OCI-M2 (cell line): Measurements from ENCODE around the gene PAFAH1B2.
"Not testable (repeated sequence)": the region's sequence is repeated elsewhere in the genome, so short reads cannot be mapped to it uniquely, and the experiment has no call there.

Experiments
- DNase-seq: peaks from one replicate; lab custom pipeline; 2025; ENCODE audit not compliant: unreplicated experiment; lab: John Stamatoyannopoulos, UW

PAFAH1B2 gene, protein sequence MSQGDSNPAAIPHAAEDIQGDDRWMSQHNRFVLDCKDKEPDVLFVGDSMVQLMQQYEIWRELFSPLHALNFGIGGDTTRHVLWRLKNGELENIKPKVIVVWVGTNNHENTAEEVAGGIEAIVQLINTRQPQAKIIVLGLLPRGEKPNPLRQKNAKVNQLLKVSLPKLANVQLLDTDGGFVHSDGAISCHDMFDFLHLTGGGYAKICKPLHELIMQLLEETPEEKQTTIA

DNA sequence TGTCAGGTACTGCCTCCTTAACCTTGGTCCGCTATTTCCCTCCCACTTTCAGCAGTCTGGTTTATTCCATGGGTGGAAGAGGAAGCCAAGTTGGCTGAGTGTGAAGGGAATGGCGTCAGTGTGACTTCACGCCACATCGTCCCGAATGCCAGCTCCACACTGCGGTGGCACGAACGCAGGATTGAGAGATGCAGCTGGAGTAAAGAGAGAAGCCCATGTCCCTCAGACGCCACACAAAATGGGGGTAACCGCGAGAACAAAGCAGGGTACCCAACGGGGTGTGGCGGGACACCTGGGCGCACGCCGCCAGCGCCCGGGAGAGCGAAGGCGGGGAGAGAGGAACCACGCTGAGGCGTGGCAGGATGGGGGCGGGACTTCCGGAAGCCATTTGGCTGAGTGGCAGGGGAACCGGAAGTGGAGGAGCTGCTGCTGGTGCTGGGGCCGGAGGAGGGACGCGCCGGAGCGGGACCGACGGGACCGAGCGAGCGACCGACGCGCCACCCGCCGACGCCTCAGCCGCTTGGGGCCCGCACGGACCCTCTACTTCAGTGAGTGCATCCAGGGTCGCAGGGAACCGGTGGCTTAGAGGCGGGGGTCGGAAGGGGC is at the start of gene PAFAH1B2:
Gene PAFAH1B2, plus strand, starts transcription at position 417 of the 606 bp plus-strand sequence. CDS start 8,161 bp downstream, outside the sequence.
- DNase-seq = peak; percentile 59

DNA sequence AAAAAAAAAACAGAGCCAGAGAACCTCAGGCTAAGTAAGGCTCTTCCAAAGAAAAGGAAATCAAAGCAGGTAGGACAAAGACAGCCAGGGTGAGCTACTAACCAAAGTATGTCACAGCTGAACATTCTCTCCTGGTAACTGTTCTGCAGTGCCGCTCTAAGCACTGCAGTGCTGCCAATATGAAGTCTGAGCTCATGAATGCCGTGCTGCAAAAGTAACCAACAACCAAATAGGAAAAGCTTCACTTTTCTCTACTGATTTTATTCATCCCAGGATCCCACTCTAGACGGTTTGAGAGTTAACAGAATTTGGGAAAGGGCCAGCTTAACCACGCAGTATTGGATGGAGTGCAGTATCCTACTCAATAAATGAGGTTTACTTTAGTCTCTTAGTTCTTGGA is 49.3 kb upstream of the PAFAH1B2 start:
- no peak for DNase-seq

DNA sequence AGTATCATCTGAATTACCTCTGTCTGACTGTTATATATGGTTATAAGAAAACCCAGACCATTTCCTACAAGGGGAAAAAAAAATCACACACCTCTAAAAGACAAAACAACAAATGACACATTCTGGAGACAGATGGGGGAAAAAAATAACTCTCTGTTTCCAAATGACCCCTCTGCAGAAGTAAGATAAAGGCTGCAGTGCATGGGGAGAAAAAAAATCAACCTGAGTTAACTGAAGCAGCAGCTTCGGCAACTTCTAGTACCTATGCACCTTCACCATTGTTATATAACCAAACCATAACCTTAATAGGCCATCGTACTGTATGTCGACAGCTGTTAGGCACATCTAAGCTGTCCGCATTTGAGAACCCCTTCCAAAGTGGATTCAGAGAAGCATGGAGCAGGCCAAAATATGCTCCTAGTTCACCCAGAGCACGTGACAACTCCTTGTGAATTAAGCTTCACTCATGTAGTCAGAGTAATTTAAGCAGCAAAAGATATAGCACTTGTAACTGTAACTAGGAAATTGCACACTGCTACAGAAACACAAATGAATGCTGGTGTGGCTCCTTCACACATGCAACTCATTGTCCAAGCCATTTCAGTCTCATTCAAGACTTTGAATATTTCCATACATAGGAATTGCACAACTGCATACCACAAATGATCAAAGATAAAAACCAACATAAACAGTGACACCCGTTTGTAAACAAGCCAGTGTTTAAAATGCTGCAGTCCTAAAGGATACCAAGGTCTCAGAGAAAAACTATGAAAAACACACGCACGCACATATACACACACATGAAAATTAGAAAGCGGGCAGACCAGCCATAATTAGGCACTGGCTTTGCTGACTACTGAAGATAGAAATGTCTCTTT is 48.6 kb upstream of the PAFAH1B2 start:
- no peak for DNase-seq

GRCh38 chr11:117096201-117096991 is 47.7 kb upstream of the PAFAH1B2 start:
- DNase-seq = peak; percentile 36

DNA sequence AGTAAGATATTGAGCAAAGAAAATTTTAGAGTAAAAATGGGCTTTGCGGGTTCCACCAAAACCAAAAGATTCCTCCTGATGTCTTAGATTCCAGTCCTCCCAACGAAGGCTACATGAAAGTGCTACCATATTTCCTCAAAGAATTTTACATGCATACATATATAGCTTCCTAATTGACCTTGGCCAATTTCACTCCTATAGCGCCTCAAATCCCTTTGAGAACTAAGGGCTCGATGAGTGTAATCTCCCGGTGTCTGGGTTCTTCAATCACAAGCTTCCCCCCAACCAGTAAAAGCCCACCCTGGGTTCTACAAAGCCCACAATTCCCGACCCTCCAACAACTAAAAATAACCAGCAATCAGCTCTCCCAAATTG is 47.1 kb upstream of the PAFAH1B2 start:
- DNase-seq = no peak

- no peak for DNase-seq
Observed at GRCh38 chr11:117097389-117098268, 46.5 kb upstream of the PAFAH1B2 start.

GRCh38 chr11:117098269-117099232 is 45.5 kb upstream of the PAFAH1B2 start, which contains the start of gene SIK3:
SIK3 (minus strand) TSS chr11:117098428; CDS start chr11:117098415, 13 bp downstream.
- DNase-seq = no peak

- DNase-seq = no peak
Observed at GRCh38 chr11:117099696-117100095, 44.4 kb upstream of the PAFAH1B2 start.

DNA sequence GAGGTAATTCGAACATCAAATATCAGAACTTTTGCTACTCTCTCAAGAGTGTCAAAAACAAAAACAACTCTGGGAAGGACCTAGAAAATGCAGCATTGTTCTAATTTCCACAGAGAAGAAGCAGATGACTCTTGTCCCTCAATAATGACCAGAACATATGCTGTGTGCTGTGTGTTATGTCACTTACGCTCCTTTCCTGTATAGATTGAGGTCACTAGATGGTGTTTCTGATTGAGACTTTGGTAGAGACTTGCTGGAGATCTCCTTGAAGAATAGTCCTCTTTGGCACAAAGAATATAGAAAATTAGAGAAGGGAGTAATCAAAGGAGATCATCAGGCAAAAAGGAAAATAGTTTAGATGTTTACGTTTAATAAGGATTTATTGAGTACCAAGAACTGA is 43.5 kb upstream of the PAFAH1B2 start:
- no peak for DNase-seq

- no peak for DNase-seq
Observed at GRCh38 chr11:117107701-117108590, 36.1 kb upstream of the PAFAH1B2 start.

- DNase-seq = no peak
Observed at GRCh38 chr11:117110294-117110950, 33.7 kb upstream of the PAFAH1B2 start.

- DNase-seq = not testable (repeated sequence)
Observed at GRCh38 chr11:117112497-117112896, 31.6 kb upstream of the PAFAH1B2 start.

- DNase-seq = not testable (repeated sequence)
Observed at GRCh38 chr11:117112939-117113338, 31.1 kb upstream of the PAFAH1B2 start.

DNA sequence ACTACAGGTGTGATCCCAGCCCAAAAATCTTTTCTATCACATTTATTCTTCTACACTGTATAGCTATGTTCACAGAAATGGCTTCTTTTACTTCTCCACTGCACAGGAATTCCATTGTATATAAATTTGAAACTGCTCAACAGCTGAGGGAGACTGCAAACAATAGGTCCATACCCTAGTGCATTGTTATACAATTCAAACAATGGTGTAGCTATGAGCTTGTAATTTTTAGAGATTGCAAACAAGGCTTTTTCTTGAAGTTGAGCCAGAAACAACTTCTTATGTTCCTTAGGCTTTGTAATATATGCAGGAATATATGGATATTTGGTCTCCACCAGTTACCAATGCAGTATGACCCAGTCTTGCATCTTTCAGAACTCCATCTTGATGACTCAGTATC is 26.4 kb upstream of the PAFAH1B2 start:
- DNase-seq = no peak

GRCh38 chr11:117121176-117121575 is 22.9 kb upstream of the PAFAH1B2 start:
- DNase-seq = no peak

DNA sequence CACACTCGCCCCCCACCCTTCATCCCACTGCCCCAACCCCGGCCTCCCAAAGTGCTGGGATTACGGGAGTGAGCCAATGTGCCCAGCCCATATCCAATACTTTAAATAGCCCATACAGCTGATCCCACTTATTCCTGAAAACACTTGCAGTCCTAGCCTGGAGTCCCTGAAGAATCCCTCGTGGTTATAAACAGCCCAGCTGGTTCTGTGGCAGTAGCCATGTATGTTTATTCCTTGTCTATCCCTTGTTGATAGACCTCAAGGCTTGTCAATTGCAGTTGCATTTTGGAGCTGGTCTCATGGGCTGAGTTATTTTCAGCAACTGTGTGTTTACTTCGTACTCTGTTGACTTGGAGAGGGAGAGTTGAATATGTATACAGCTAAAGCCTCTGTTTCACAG is 21.5 kb upstream of the PAFAH1B2 start:
- no peak for DNase-seq

- DNase-seq = no peak
Observed at GRCh38 chr11:117126223-117126965, 17.7 kb upstream of the PAFAH1B2 start.
